DND-41 (cell line): ENCODE data around the gene HSD17B14.

ENCODE experiments used
- ATAC-seq: fragments of 200-7000 bp; cut with Tn5 transposase; 3 replicates; pipeline ENCODE4 v1.9.1; 2021; ENCODE audit warnings: low read depth; ENCODE audit not compliant: insufficient read depth
- DNase-seq: peaks from one replicate; pipeline ENCODE4 v3.0.0-alpha.2; 2020
- H2AFZ ChIP-seq: 2 replicates; pipeline ENCODE4 v1.6.0; 2012; ENCODE audit warnings: low read depth, low read length
- H3K27ac ChIP-seq: 2 replicates; pipeline ENCODE4 v1.5.1; 2012; ENCODE audit warnings: low read length, inconsistent platforms
- H3K27me3 ChIP-seq: fragments of 200-600 bp; sonication (generic); 2 replicates; pipeline ENCODE4 v1.6.0; 2012; ENCODE audit warnings: low read length, mild to moderate bottlenecking, inconsistent platforms; ENCODE audit not compliant: insufficient read depth, poor library complexity
- H3K36me3 ChIP-seq: 2 replicates; pipeline ENCODE4 v1.5.1; 2012; ENCODE audit warnings: low read length, inconsistent platforms; ENCODE audit not compliant: insufficient read depth
- H3K4me1 ChIP-seq: 2 replicates; pipeline ENCODE4 v1.5.1; 2012; ENCODE audit warnings: mild to moderate bottlenecking, low read length; ENCODE audit not compliant: insufficient read depth
- H3K4me2 ChIP-seq: 2 replicates; pipeline ENCODE4 v1.6.0; 2012; ENCODE audit warnings: mild to moderate bottlenecking, moderate library complexity, low read length, inconsistent platforms; ENCODE audit not compliant: insufficient read depth
- H3K4me3 ChIP-seq, 2 experiments: fragments of 200-600 bp in 1 of 2; shearing (Covaris generic) in 1 of 2; 2 replicates each; pipeline ENCODE4 v1.5.1; 2012 to 2016; ENCODE audit warnings: inconsistent platforms in 2 of 2, low read length in 2 of 2, mild to moderate bottlenecking in 2 of 2, low read depth in 1 of 2, moderate library complexity in 1 of 2
- H3K79me2 ChIP-seq: 2 replicates; pipeline ENCODE4 v1.6.0; 2012; ENCODE audit warnings: low read length, inconsistent platforms; ENCODE audit not compliant: insufficient read depth
- H3K9ac ChIP-seq: 2 replicates; pipeline ENCODE4 v1.6.0; 2012; ENCODE audit warnings: low read depth, mild to moderate bottlenecking, inconsistent platforms, low read length, moderate library complexity
- H3K9me3 ChIP-seq: 2 replicates; pipeline ENCODE4 v1.5.1; 2012; ENCODE audit warnings: low read length, moderate library complexity, mild to moderate bottlenecking, inconsistent platforms; ENCODE audit not compliant: insufficient read depth, severe bottlenecking
- H4K20me1 ChIP-seq: 2 replicates; pipeline ENCODE4 v1.6.0; 2012; ENCODE audit warnings: low read length; ENCODE audit not compliant: insufficient read depth
- CTCF ChIP-seq: IDR thresholded peaks from 2 replicates; pipeline ENCODE4 v1.5.1; 2012; ENCODE audit warnings: borderline replicate concordance, low read length, moderate library complexity, mild to moderate bottlenecking; ENCODE audit not compliant: poor library complexity, severe bottlenecking; ENCODE audit errors: extremely low read depth
- EZH2 ChIP-seq: IDR thresholded peaks from 3 replicates; pipeline ENCODE4 v1.6.1; 2012; ENCODE audit warnings: borderline replicate concordance, low read depth, mild to moderate bottlenecking, moderate library complexity, low read length, inconsistent platforms; ENCODE audit not compliant: severe bottlenecking

HSD17B14 gene

GRCh38 chr19:48837051-48837524 is 797 bp upstream of the HSD17B14 start:
- Histone ChIP-seq H2AFZ (peak overlapping the region; percentile 84; the same call in 1 of the 2 replicates), H3K27ac (no peak overlapping the region)
- TF ChIP-seq EZH2 = no peak
- no peak for TF ChIP-seq CTCF

GRCh38 chr19:48835734-48836088 is 580 bp downstream of the HSD17B14 start:
- no peaks in the 10 kb centered on the region for H3K79me2 ChIP-seq
- no peaks in the 10 kb centered on the region for H3K36me3 ChIP-seq
- peak overlapping the region; percentile 62 for H3K9ac ChIP-seq
- H3K27ac ChIP-seq = peak overlapping the region; percentile 65
- no peaks in the 10 kb centered on the region for H3K9me3 ChIP-seq
- peak overlapping the region; percentile 19 to 58; a peak in 3 of 4 replicates for H3K4me3 ChIP-seq
- no peaks in the 10 kb centered on the region for H3K27me3 ChIP-seq
- ATAC-seq (peak; percentile 98), DNase-seq (peak; percentile 92)
- peaks cover 18% of the 10 kb centered on the region for H3K4me1 ChIP-seq
- H3K4me2 ChIP-seq = peak overlapping the region; percentile 80
- no peaks in the 10 kb centered on the region for H4K20me1 ChIP-seq
- peak overlapping the region; percentile 84 for H2AFZ ChIP-seq
- TF ChIP-seq CTCF = peak; percentile 97
- TF ChIP-seq EZH2 = no peak

More at GRCh38 chr19:48837051-48837524, 797 bp upstream of the HSD17B14 start:
- Histone ChIP-seq H3K79me2 (no peaks in the 10 kb centered on the region), H3K4me3 (peak overlapping the region in 1 of 2 experiments; percentile 12; a peak in 1 of 4 replicates), H3K4me2 (peak overlapping the region; percentile 80), H3K9ac (peak overlapping the region; percentile 62; the same call in 1 of the 2 replicates), H3K36me3 (no peaks in the 10 kb centered on the region), H3K4me1 (peaks cover 18% of the 10 kb centered on the region), H3K27me3 (no peaks in the 10 kb centered on the region), H4K20me1 (no peaks in the 10 kb centered on the region), H3K9me3 (no peaks in the 10 kb centered on the region)
- DNase-seq (peak; percentile 78), ATAC-seq (peak; percentile 70)

GRCh38 chr19:48833977-48834376 is 2.3 kb downstream of the HSD17B14 start:
- no peak for ATAC-seq
- no peak overlapping the region for H3K9ac ChIP-seq
- no peak for DNase-seq

More at GRCh38 chr19:48833977-48834376, 2.3 kb downstream of the HSD17B14 start:
- Histone ChIP-seq H3K4me3 (no peak overlapping the region), H3K4me2 (no peak overlapping the region), H2AFZ (no peak overlapping the region), H3K4me1 (peaks cover 18% of the 10 kb centered on the region), H3K27ac (no peak overlapping the region), H3K9me3 (no peaks in the 10 kb centered on the region), H3K27me3 (no peaks in the 10 kb centered on the region), H4K20me1 (no peaks in the 10 kb centered on the region), H3K79me2 (no peaks in the 10 kb centered on the region), H3K36me3 (no peaks in the 10 kb centered on the region)
- no peak for TF ChIP-seq EZH2
- no peak for TF ChIP-seq CTCF
